ENCODE data around the gene WDR26.
"Not testable (repeated sequence)": the region's sequence is repeated elsewhere in the genome, so short reads cannot be mapped to it uniquely, and the experiment has no call there.

WDR26 gene

DNA sequence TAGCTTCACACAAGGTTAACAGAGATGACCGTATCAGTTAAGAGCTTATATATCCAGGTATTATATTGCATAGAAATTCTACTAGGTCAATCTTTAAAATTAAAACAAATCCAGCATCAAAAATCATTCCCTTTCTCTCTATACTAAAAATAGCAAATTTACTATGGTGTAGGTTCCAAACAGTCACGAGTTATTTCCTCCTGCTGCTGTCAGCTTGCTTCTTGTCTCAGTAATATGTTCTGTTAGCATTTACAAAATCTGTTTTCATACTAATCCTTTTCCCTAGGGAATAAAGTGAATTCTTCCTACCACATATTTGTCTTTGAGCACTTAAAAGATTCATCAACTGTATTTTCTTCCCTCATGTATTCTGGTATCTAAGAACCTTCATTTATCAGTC, 2.5 kb downstream of the WDR26 start:
- CTCF ChIA-PET, result interaction anchor here (1.2 to 2.2 kb wide), 5 partner anchors 10 to 25 kb away, joined by 3 to 8 read pairs (median 4); no protein-coding TSS in a partner anchor
- POLR2A ChIA-PET, result interaction anchor here (0.6 to 0.9 kb wide), 2 partner anchors 10 to 63 kb away, joined by 3 to 4 read pairs; no protein-coding TSS in a partner anchor
- TF ChIP-seq, protein P1, sequence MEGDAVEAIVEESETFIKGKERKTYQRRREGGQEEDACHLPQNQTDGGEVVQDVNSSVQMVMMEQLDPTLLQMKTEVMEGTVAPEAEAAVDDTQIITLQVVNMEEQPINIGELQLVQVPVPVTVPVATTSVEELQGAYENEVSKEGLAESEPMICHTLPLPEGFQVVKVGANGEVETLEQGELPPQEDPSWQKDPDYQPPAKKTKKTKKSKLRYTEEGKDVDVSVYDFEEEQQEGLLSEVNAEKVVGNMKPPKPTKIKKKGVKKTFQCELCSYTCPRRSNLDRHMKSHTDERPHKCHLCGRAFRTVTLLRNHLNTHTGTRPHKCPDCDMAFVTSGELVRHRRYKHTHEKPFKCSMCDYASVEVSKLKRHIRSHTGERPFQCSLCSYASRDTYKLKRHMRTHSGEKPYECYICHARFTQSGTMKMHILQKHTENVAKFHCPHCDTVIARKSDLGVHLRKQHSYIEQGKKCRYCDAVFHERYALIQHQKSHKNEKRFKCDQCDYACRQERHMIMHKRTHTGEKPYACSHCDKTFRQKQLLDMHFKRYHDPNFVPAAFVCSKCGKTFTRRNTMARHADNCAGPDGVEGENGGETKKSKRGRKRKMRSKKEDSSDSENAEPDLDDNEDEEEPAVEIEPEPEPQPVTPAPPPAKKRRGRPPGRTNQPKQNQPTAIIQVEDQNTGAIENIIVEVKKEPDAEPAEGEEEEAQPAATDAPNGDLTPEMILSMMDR (IDR thresholded peaks at IDR 0.05; ENCODE audit: control extremely low read depth, extremely low read depth, low read depth, missing control alignments), result no peak
- DNase-seq (ENCODE audit: extremely low spot score), result no peak

DNA sequence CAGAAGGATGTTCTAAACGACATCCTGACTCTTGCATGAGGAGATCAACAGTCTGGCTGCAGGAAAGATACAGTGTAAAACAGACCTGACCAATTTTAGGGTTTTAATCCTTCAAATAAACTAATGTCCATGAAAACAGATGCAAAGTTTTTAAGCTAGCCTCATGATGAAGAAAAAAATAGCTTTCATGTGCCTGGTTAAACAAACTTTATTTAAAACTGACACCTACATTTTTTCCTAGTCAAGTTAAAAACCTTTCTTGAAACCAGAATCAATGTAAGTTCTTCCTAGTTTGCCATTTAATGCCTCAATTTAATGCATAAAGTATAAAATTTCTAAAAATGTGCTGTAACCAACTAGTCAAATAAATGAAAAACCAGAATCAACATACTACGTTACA, 2.9 kb downstream of the WDR26 start:
- TF ChIP-seq, protein P1 (IDR thresholded peaks at IDR 0.05; ENCODE audit: control extremely low read depth, extremely low read depth, low read depth, missing control alignments), result no peak
- ChIA-PET POLR2A (interaction anchor here (0.6 to 0.9 kb wide), 2 partner anchors 10 to 63 kb away, joined by 3 to 4 read pairs; no protein-coding TSS in a partner anchor), CTCF (interaction anchor here (1.2 to 2.2 kb wide), 5 partner anchors 9 to 25 kb away, joined by 3 to 8 read pairs (median 4); no protein-coding TSS in a partner anchor)
- DNase-seq (ENCODE audit: extremely low spot score), result no peak

DNA sequence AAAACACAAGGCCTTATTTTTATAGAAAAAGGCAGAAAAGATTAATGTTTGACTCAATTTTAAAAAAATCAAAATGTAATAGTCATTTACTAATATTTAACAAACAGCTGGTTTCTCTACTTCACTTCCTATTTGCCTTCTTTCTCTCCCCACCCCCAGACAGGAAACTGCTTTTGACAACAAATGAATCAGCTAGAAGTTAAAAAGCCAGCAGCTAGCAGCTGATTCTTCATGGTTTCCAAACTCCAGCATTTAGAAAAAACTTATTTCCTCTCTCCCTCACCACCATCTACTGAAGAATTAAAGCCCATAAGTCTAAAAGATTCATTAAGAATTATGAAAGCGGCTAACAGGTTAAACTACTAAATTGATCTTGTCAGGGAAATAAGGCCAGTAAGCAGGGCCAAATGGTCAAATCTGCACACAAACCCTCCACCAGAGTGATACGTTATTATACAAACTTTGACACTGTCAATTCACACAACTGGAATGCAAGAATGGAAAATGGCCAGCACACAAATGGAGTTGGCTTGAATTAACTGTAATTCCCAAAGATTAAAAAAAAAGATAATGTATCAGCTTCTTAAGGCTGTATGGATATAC, 4.0 kb downstream of the WDR26 start:
- ChIA-PET CTCF (interaction anchor here (2.0 to 2.2 kb wide), 3 partner anchors 8 to 16 kb away, joined by 4 to 8 read pairs (median 5); no protein-coding TSS in a partner anchor), POLR2A (no interaction called here)
- DNase-seq (ENCODE audit: extremely low spot score), result peak; percentile 63
- TF ChIP-seq, protein P1 (IDR thresholded peaks at IDR 0.05; ENCODE audit: control extremely low read depth, extremely low read depth, low read depth, missing control alignments), result no peak

DNA sequence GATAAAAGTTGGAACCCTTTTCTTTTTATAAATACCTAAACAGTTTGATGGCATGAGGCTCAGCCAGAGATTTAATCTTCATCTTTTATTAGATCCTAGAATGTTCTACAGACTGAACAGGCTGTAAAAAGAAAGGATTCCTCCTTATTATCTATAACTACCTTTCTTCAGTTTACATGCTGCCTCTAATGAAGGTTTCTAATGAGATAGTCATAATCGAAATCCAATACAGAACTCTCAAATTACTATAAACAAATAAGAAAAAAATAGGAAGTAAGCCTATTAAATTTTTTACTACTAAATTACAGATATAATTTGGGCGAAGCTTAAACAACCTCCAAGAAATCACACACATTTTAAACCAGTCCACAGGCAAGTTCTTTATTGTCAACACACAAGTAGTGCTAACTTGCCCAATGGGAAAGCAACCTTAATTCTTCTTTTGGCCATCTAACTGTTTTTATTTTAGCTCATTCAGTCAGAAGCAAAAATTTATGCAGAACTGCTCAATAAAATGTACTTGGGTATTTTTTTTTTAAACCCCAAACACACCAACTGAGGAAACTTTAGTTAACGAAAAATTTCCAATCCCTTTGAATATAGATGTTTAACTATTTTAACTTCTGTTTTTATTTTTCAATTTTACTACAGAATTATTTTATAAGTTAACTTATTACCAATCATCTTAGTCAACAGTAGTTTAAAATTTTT, 4.8 kb downstream of the WDR26 start:
- TF ChIP-seq, protein P1 (IDR thresholded peaks at IDR 0.05; ENCODE audit: control extremely low read depth, extremely low read depth, low read depth, missing control alignments), result no peak
- CTCF ChIA-PET, result interaction anchor here (2.1 kb wide), 1 partner anchor 7 kb away, joined by 8 read pairs; no protein-coding TSS in a partner anchor
- DNase-seq (ENCODE audit: extremely low spot score), result no peak
- POLR2A ChIA-PET, result no interaction called here

DNA sequence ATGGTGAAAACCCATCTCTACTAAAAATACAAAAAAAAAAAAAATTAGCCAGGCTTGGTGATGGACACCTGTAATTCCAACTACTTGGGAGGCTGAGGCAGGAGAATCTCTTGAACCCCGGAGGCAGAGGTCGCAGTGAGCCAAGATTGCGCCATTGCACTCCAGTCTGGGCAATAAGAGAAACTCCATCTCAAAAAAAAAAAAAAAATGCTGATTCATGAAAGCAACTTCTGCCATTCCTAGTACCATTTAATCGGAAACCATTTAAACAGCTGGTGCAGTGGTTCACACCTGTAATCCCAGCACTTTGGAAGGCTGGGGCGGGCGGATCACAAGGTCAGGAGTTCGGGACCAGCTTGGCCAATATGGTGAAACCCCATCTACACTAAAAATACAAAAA, 5.9 kb downstream of the WDR26 start:
- POLR2A ChIA-PET; CTCF ChIA-PET; DNase-seq (ENCODE audit: extremely low spot score): not testable (repeated sequence)

DNA sequence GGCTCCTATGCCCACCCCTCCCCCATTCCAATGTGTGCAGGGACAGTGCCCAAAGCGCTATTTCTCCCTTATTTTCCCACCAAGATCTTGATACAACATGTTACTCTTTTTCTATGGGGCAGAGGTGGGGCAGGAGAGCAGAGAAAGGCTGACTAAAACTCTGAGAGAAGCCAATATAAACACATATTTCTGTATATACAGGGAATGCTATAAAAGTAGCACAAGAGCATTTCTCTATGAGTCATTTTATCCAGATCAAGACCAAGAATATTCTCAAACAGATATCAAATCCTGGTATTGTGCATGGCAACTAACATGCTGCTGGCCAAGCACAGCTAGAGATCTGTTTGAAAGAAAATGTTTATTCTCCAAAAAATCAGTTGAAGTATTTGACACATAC, 7.3 kb downstream of the WDR26 start:
- CTCF ChIA-PET, result interaction anchor here (2.1 kb wide), 1 partner anchor 10 kb away, joined by 5 read pairs; no protein-coding TSS in a partner anchor
- TF ChIP-seq, protein P1 (IDR thresholded peaks at IDR 0.05; ENCODE audit: control extremely low read depth, extremely low read depth, low read depth, missing control alignments), result no peak
- POLR2A ChIA-PET, result interaction anchor here (0.6 kb wide), 1 partner anchor 290 kb away, joined by 3 read pairs; no protein-coding TSS in a partner anchor
- DNase-seq (ENCODE audit: extremely low spot score), result no peak

DNA sequence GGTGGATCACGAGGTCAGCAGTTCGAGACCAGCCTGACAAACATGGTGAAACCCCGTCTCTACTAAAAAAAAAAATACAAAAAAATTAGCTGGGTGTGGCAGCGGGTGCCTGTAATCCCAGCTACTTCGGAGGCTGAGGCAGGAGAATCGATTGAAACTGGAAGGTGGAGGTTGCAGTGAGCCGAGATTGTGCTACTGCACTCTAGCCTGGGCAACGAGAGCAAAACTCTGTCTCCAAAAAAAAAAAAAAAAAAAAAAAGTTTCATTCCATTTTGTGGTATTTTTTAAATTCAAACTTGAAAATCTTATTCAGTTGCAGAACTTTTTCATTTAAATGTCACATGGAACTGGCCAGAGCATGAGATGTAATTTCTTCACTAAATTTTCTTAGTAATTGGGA, 7.7 kb downstream of the WDR26 start:
- POLR2A ChIA-PET, result interaction anchor here (0.6 kb wide), 2 partner anchors 119 to 289 kb away, joined by 3 read pairs; no protein-coding TSS in a partner anchor
- not testable (repeated sequence) for DNase-seq (ENCODE audit: extremely low spot score)
- CTCF ChIA-PET, result interaction anchor here (2.1 kb wide), 1 partner anchor 10 kb away, joined by 5 read pairs; no protein-coding TSS in a partner anchor

Measured in GM10248 (cell line).